ENCODE data around the gene MYO1G.

GRCh38 chr7:44965441-44965903, 13.3 kb downstream of the MYO1G start:
- TF ChIP-seq POLR2A (IDR thresholded peaks at IDR 0.05; ENCODE audit: low read depth, low read length) (peak; percentile 59; the same call in 1 of the 2 replicates), EP300 (IDR thresholded peaks at IDR 0.05; ENCODE audit: borderline replicate concordance in 1 of 2, control insufficient read depth in 1 of 2, low read depth in 2 of 2, low read length in 2 of 2) (no peak), ZBTB33 (IDR thresholded peaks at IDR 0.05) (no peak)

All from GM12878 (cell line).